CD14-positive monocyte (primary cell): ENCODE results near the gene GULP1. TPM values are rescaled to one million over a fixed set of nuclear protein-coding genes. Genes with fewer than 3 reads are reported as not detected.

Source experiments
- DNase-seq, 3 donors: peaks; one replicate each; pipeline ENCODE4 v3.0.0-alpha.2; 2011 to 2022
- H2AFZ ChIP-seq: 2 replicates; pipeline ENCODE4 v1.6.0; 2012; ENCODE audit warnings: mild to moderate bottlenecking, low read depth, low read length, inconsistent platforms; ENCODE audit not compliant: insufficient read depth, poor library complexity, severe bottlenecking
- H3K27ac ChIP-seq, 2 donors: 1 replicate in 1 of 2; 2 replicates in 1 of 2; pipeline ENCODE4 v1.5.1; 2012 to 2013; ENCODE audit warnings: low read length in 2 of 2, control low read depth in 1 of 2, inconsistent platforms in 1 of 2, low read depth in 1 of 2, mild to moderate bottlenecking in 1 of 2
- H3K27me3 ChIP-seq, 2 donors: one replicate each; pipeline versions ENCODE4 v1.6.0 to v1.6.1; 2011 to 2013; ENCODE audit warnings: low read length in 2 of 2; ENCODE audit not compliant: control insufficient read depth in 2 of 2, insufficient read depth in 2 of 2
- H3K36me3 ChIP-seq, 2 donors: replicated peaks in 1 of 2; 1 replicate in 1 of 2; 2 replicates in 1 of 2; pipeline versions ENCODE4 v1.5.1 to v1.6.1; 2012 to 2013; ENCODE audit warnings: low read length in 2 of 2, control low read depth in 1 of 2, inconsistent platforms in 1 of 2, mild to moderate bottlenecking in 1 of 2; ENCODE audit not compliant: insufficient read depth in 2 of 2, control insufficient read depth in 1 of 2
- H3K4me1 ChIP-seq, 2 donors: 1 replicate in 1 of 2; 2 replicates in 1 of 2; pipeline versions ENCODE4 v1.5.1 to v1.6.1; 2012 to 2013; ENCODE audit warnings: low read length in 2 of 2, control low read depth in 1 of 2, inconsistent platforms in 1 of 2, mild to moderate bottlenecking in 1 of 2, moderate library complexity in 1 of 2; ENCODE audit not compliant: insufficient read depth in 2 of 2, control insufficient read depth in 1 of 2
- H3K4me2 ChIP-seq: replicated peaks from 2 replicates; pipeline ENCODE3; 2012; ENCODE audit warnings: low read length, moderate library complexity, mild to moderate bottlenecking; ENCODE audit not compliant: poor library complexity, severe bottlenecking; ENCODE audit errors: extremely low read depth
- H3K4me3 ChIP-seq, 3 experiments: fragments of 200-600 bp in 1 of 3; sonication (generic) in 1 of 3; replicated peaks in 1 of 3; 1 replicate in 2 of 3; 2 replicates in 1 of 3; pipeline ENCODE4 v1.5.1; 2011 to 2013; ENCODE audit warnings: low read length in 3 of 3, mild to moderate bottlenecking in 3 of 3, control low read depth in 2 of 3, low read depth in 2 of 3, inconsistent platforms in 1 of 3, moderate library complexity in 1 of 3
- H3K79me2 ChIP-seq: 2 replicates; pipeline ENCODE4 v1.6.0; 2012; ENCODE audit warnings: mild to moderate bottlenecking, control low read depth, inconsistent platforms, low read length, moderate library complexity; ENCODE audit not compliant: insufficient read depth
- H3K9ac ChIP-seq: 2 replicates; pipeline ENCODE4 v1.6.0; 2017; ENCODE audit warnings: low read length, mild to moderate bottlenecking; ENCODE audit not compliant: insufficient read depth, poor library complexity, severe bottlenecking
- H3K9me3 ChIP-seq, 2 donors: replicated peaks in 1 of 2; 1 replicate in 1 of 2; 2 replicates in 1 of 2; pipeline versions ENCODE4 v1.5.1 to v1.6.1; 2012 to 2013; ENCODE audit warnings: low read length in 2 of 2, control low read depth in 1 of 2; ENCODE audit not compliant: control insufficient read depth in 1 of 2, insufficient read depth in 1 of 2
- H4K20me1 ChIP-seq: 2 replicates; pipeline ENCODE4 v1.6.0; 2012; ENCODE audit warnings: mild to moderate bottlenecking, low read length, control low read depth, moderate library complexity; ENCODE audit not compliant: insufficient read depth
- H3K27ac Mint-ChIP-seq, 7 donors: one replicate each; pipeline ENCODE4 v1.8.0; 2020; ENCODE audit warnings: mild to moderate bottlenecking in 7 of 7, mixed read lengths in 7 of 7, moderate library complexity in 6 of 7, inconsistent platforms in 2 of 7
- H3K27me3 Mint-ChIP-seq, 3 donors: one replicate each; pipeline ENCODE4 v1.8.0; 2021 to 2022; ENCODE audit warnings: low read depth in 3 of 3, mild to moderate bottlenecking in 3 of 3, mixed read lengths in 3 of 3, moderate library complexity in 3 of 3, inconsistent platforms in 1 of 3
- H3K36me3 Mint-ChIP-seq, 2 donors: one replicate each; pipeline ENCODE4 v1.8.0; 2020; ENCODE audit warnings: mixed read lengths in 2 of 2, inconsistent platforms in 1 of 2, mild to moderate bottlenecking in 1 of 2
- H3K4me1 Mint-ChIP-seq: one replicate; pipeline ENCODE4 v1.8.0; 2020; ENCODE audit warnings: mild to moderate bottlenecking, mixed read lengths
- H3K4me3 Mint-ChIP-seq, 2 donors: one replicate each; pipeline ENCODE4 v1.8.0; 2020; ENCODE audit warnings: mild to moderate bottlenecking in 2 of 2, mixed read lengths in 2 of 2, moderate library complexity in 1 of 2
- H3K9me3 Mint-ChIP-seq, 7 donors: one replicate each; pipeline ENCODE4 v1.8.0; 2020 to 2022; ENCODE audit warnings: mixed read lengths in 7 of 7, mild to moderate bottlenecking in 6 of 7, moderate library complexity in 6 of 7, inconsistent platforms in 2 of 7
- WGBS: methylation state at CpG from one replicate; pipeline ENCODE4 v1.1.5; 2013; ENCODE audit warnings: missing lambda C conversion rate; ENCODE audit not compliant: insufficient coverage; 5-methylcytosine and 5-hydroxymethylcytosine counted together
- intact Hi-C, 2 donors: fragments of 100-400 bp; cut with micrococcal nuclease; formaldehyde crosslinking; loops; one replicate each; pipeline versions ENCODE4 v1.15.0 to v1.15.1; 2023
- polyA plus RNA-seq, 3 donors: library from polyadenylated mRNA; depleted of rRNA in 1 of 3; unstranded in 2 of 3; stranded (reverse) in 1 of 3; fragments of 300-500 nt in 2 of 3; fragments of >200 nt in 1 of 3; fragmentation: Illumina TruSeq in 2 of 3; gene quantifications; 1 replicate in 2 of 3; 2 replicates in 1 of 3; pipeline ENCODE4 v1.2.3, GENCODE V29; 2012 to 2021
- TF ChIP-seq, protein P1 (sequence below): fragments of 200-600 bp; IDR thresholded peaks from one replicate; pipeline ENCODE4 v1.8.0; 2022; ENCODE audit warnings: antibody characterized with exemption, mild to moderate bottlenecking

Gene GULP1
- polyA plus RNA-seq, 3 donors: not detected

DNA sequence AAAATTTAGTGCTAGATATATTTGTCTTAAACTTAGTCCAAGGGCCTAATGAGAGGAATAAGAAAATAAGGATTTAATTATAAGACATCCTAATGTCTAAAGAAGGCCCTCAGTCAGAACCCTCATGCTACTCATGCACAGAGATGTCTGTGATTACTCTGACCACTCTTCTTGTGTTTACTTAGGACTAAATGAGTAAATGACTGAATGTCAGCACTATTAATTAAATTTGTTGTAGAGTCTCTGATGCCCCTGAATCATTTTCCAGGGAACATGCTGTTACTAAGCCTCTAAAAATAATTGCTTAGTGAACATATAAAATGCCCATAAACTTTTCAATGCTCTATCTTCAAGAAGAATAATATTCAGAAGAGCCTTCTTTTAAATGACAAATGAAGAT is 32.4 kb downstream of the GULP1 start:
- Mint-ChIP-seq H3K4me3 (no peak overlapping the region), H3K9me3 (peaks cover 0 to 3% (median 0%) of the 10 kb centered on the region in 7 donors), H3K27me3 (peaks cover 0 to 1% (median 0%) of the 10 kb centered on the region in 3 donors), H3K4me1 (no peaks in the 10 kb centered on the region), H3K36me3 (no peaks in the 10 kb centered on the region), H3K27ac (no peak overlapping the region)
- Histone ChIP-seq H3K79me2 (no peaks in the 10 kb centered on the region), H3K27me3 (no peaks in the 10 kb centered on the region), H3K9me3 (no peaks in the 10 kb centered on the region), H3K27ac (no peak overlapping the region), H4K20me1 (no peaks in the 10 kb centered on the region), H3K36me3 (no peaks in the 10 kb centered on the region), H3K9ac (no peak overlapping the region), H3K4me3 (no peak overlapping the region), H3K4me1 (no peaks in the 10 kb centered on the region), H2AFZ (no peak overlapping the region), H3K4me2 (no peak overlapping the region)
- DNase-seq: no peak
- intact Hi-C loops: no loop called here
- TF ChIP-seq, protein P1, sequence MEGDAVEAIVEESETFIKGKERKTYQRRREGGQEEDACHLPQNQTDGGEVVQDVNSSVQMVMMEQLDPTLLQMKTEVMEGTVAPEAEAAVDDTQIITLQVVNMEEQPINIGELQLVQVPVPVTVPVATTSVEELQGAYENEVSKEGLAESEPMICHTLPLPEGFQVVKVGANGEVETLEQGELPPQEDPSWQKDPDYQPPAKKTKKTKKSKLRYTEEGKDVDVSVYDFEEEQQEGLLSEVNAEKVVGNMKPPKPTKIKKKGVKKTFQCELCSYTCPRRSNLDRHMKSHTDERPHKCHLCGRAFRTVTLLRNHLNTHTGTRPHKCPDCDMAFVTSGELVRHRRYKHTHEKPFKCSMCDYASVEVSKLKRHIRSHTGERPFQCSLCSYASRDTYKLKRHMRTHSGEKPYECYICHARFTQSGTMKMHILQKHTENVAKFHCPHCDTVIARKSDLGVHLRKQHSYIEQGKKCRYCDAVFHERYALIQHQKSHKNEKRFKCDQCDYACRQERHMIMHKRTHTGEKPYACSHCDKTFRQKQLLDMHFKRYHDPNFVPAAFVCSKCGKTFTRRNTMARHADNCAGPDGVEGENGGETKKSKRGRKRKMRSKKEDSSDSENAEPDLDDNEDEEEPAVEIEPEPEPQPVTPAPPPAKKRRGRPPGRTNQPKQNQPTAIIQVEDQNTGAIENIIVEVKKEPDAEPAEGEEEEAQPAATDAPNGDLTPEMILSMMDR: no peak

DNA sequence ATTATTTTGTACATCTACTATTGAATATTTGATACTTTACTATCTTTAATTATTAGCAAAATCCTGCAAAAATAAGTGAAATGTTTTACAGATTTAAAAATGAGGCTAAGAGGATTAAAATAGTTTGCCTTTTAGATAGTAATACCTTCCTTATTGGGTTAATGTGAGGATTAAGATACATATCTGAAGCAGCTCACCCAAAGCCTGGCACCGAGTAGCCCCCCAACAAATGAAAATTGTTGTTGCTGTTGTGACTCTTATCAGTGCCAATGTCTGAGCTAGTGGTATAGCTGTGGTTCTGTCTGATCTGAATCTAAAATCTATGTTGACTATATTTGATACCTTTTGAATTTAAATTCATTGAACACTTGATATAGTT is 34.6 kb downstream of the GULP1 start:
- Histone ChIP-seq H3K4me2 (no peak overlapping the region), H3K4me1 (no peaks in the 10 kb centered on the region), H2AFZ (no peak overlapping the region), H3K4me3 (no peak overlapping the region), H3K9me3 (no peaks in the 10 kb centered on the region), H3K79me2 (no peaks in the 10 kb centered on the region), H3K9ac (no peak overlapping the region), H3K36me3 (no peaks in the 10 kb centered on the region), H3K27me3 (no peaks in the 10 kb centered on the region), H3K27ac (no peak overlapping the region), H4K20me1 (no peaks in the 10 kb centered on the region)
- peaks cover 0 to 1% (median 0%) of the 10 kb centered on the region in 3 donors for H3K27me3 Mint-ChIP-seq
- no peaks in the 10 kb centered on the region for H3K9me3 Mint-ChIP-seq
- no peak overlapping the region for H3K27ac Mint-ChIP-seq
- intact Hi-C loops: no loop called here
- WGBS: no CpG with 5 or more reads among the region's 1 CpG
- H3K4me3 Mint-ChIP-seq: no peak overlapping the region
- H3K36me3 Mint-ChIP-seq: no peaks in the 10 kb centered on the region
- H3K4me1 Mint-ChIP-seq: no peaks in the 10 kb centered on the region
- no peak for DNase-seq
- TF ChIP-seq, protein P1: no peak
